ENCODE results near the gene CSMD2.
"Not testable (repeated sequence)": the region's sequence is repeated elsewhere in the genome, so short reads cannot be mapped to it uniquely, and the experiment has no call there.

Gene CSMD2

DNA sequence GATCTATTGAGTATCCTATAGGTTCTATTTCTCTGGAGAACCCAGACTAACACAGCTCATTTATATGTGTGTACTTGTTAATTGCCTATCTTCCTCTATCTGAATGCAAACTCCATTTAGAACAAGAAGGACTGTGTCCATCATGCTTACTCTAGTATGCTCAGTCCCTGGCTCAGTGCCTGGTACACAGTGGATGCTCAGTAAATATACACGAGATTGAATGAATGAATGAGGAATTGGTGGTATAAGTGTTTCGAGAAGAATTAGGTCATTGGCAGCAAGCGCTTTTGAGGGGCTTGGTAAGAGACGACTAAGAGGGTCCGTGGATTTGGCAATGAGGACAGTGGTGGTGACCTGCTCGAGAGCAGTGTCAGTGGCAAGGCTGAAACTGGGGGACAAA lies 112.5 kb downstream of the CSMD2 start:
- DNase-seq (ENCODE audit: low spot score), result no peak

DNA sequence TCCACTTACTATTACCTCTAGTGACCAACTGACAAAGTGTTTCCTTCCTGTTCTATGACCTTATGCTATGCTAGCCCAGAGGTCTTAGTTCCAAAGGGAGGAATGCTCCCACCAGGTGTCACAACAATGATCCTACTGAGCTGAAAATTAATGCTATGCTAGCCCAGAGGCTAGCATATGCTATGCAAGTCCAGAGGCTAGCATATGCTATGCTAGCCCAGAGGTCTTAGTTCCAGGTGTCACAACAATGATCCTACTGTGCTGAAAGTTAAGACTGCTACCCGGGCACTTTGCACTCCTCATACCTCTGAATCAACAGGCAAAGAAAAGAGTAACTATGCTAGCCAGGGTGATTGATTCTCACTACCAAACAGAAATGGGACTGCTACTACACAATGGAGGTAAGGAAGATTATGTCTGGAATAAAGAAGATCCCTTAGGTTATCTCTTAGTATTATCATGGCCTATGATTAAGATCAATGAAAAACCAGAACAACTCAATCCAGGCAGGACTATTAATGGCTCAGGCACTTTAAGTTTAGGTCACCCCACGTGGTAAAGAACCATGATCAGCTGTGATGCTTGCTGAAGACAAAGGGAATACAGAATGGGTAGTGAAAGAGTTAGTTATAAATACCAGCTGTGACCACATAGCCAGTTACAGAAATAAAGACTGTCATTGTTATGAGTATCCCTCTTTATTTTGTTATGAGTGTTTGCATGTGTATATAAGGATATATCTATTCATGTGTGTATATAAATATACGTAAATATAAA lies 114.1 kb downstream of the CSMD2 start:
- no peak for DNase-seq (ENCODE audit: low spot score)

DNA sequence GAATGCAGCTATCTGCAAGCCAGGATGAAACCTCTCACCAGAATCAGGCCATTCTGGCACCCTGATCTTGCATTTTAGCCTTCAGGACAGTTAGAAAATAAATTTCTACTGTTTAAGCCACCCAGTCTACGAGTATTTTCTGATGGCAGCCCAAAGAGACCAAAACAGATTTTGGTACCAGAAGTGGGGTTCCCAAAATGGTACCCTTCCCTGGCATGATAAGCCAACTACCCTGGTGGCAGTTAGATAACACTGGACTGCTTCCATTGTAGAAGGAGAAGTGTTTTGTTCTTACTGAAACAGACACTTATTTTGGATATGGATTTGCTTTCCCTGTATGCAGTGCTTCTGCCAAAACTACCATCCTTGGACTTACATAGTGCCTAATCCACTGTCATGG lies 115.0 kb downstream of the CSMD2 start:
- DNase-seq (ENCODE audit: low spot score), result no peak

DNA sequence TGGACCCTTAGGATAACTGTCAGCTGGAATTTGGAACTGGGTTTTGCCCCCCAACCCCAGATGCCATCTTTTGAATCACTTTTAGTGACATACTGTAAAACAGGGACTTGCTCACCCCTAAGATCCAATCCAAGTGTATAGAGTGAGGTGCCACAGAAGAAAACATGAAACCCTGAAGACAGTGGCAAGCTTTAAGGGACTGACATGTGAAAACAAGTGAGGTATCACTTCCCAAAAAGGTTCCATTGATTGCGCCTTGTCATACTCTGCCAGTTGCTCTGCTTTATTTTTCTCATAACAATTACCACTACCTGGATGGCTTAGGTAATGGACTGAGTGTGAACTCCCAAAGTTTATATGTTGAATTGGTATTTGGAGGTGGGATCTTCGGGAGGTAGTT lies 115.6 kb downstream of the CSMD2 start:
- no peak for DNase-seq (ENCODE audit: low spot score)

DNA sequence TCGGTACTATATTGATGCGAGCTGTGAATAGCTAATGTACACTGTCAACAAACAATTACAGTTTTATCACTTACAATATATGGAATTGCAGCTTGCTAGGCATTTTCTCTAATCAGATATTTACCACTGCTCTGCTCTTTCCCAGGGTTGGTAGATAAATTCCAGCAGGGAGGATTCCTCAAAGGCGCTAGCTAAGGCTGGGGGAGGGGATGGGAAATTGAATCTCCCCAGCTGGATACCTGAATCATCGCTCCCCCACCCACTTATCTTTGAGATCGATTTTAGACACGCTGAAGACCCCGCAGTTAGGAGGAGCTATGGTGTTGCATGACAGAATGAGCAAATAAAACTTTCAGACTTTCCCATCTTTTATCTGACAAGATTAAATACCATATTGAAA lies 127.2 kb downstream of the CSMD2 start:
- no peak for DNase-seq (ENCODE audit: low spot score)

DNA sequence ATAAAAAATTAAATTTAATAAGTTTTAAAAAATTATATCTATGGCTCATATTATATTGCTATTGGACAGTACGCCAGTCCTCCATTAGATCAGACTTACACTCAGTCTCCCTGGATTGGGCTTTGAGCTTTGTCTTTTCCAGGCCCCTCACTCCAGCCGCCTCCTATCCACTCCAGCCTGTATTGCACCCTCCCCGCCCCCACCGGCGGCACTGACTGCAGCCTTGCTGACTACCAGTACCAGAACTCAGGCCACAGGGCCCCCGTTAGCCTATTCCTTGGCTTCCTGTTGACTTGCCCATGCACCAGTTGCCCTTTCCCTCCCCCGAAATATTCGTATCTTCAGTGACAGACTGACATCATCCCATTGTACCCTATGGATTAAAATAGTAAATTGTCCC lies 127.9 kb downstream of the CSMD2 start:
- no peak for DNase-seq (ENCODE audit: low spot score)

DNA sequence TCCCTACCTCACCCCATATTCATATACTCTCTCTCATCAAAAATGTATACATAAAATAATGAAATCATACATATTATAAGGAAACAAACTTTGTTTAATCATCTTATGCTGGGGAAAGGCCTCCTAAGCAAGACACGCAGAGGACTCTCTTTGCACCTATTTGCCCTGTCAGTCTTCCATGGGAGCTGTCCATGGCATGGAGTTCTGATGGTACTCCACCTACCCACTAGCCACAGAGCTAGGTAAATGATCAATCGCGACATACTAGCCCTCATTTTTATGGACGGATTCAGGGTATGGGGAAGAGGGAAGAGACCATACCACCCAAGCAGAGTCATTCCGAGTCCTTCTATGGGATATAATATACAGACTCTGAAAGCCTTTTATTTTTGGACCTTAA lies 131.0 kb downstream of the CSMD2 start:
- DNase-seq (ENCODE audit: low spot score), result no peak

DNA sequence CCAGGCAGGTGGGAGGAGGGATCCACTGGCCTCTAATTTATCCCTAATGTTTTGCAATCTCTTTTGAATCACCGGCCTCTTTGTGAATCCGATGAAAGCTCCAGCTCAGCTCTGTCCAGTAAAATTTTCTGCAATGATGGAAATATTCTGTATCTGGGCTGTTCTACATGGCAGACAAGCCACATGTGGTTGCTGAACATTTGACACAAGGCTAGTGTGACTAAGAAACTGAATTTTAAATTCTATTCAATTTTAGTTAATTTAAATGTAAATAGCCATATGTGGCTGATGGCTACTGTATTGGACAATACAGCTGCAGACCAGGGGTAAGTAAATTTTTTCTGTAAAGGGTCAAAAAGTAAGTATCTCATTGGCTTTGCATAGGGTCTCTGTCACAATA lies 135.1 kb downstream of the CSMD2 start:
- DNase-seq (ENCODE audit: low spot score), result no peak

DNA sequence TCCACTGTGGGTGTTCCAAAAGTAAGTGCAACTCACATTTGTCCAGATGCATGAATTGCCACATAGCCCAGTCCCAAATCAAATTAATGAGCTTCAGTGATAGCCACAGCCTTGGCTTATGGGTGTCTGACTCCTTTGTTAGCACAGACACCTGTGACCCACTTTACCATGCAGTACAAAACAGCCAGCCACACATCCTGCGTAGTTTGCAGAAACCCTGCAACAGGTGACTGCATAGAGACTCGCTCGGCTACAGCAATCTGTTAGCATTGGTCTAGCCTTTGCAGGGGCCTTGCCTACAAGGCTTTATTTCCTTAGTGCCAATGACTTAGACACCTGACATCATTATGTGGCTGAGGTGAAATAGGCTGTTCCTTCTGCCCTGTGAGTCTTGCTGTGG lies 135.5 kb downstream of the CSMD2 start:
- no peak for DNase-seq (ENCODE audit: low spot score)

DNA sequence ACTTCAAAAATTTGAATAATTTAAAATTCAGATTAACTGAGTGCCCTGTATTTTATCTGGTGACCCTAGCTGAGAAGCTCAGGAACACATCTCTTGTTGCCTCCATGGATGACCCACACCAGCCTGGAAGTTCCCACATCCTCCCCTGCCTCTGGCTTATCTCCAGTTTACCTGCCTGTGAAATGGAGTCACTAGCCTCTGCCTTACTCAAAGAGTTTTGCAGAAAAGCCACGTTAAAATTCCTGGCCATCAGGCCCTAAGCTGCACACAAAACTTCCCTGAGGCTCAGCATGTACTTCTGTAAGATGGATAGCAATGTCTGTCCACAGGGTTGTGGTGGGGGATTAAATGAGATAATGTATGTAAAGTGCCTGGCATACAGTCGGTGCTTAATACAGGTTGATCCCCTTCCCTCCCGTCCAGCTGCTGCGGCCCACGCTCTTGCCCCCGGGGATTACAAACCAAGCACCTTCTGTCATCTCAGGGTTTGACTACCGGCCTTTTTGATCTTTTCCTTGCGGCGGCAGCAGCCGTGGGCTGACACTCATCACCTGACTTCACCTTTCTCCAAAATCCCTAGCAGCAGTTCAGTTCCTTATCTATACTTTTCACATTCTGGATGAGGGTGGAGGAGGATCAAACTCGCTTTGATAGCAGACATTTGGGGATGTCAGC lies 136.5 kb downstream of the CSMD2 start:
- no peak for DNase-seq (ENCODE audit: low spot score)

DNA sequence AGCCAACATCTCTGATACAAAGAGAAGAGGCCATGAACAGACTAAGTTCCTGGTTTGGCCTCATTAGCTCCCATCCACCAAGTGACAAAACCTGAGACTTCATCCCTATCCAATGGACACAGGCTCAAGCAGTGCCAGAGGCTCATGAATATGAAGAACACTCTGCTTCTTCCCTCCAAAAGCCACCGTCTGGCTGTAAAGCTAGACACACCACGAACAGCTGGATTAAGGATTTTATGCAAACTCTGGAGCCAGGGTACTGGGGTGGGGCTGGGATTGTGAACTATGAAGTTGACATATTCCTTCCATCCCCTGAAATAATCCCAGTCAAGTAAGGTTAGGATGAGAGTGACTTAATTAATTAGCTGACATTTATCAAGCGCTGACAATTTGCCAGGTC lies 139.4 kb downstream of the CSMD2 start:
- no peak for DNase-seq (ENCODE audit: low spot score)

DNA sequence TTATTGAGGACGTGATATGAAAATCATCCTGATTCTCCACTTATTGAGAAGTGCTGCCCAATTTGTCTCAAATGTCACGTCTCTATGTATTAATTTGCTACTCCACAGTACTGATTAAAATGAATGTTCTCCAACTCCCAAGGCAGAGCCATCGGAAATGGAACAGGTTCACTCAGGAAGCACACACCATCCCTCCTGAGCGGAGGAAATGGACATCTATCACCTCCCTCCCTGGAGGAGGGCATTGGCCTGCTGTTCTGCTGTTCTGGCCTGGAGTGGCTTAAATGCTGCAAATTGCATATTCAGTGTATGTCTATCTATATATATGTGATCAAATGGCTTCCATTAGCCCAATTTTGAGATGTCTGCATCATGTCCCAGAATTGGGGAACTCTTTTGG lies 140.5 kb downstream of the CSMD2 start:
- DNase-seq (ENCODE audit: low spot score), result no peak

DNA sequence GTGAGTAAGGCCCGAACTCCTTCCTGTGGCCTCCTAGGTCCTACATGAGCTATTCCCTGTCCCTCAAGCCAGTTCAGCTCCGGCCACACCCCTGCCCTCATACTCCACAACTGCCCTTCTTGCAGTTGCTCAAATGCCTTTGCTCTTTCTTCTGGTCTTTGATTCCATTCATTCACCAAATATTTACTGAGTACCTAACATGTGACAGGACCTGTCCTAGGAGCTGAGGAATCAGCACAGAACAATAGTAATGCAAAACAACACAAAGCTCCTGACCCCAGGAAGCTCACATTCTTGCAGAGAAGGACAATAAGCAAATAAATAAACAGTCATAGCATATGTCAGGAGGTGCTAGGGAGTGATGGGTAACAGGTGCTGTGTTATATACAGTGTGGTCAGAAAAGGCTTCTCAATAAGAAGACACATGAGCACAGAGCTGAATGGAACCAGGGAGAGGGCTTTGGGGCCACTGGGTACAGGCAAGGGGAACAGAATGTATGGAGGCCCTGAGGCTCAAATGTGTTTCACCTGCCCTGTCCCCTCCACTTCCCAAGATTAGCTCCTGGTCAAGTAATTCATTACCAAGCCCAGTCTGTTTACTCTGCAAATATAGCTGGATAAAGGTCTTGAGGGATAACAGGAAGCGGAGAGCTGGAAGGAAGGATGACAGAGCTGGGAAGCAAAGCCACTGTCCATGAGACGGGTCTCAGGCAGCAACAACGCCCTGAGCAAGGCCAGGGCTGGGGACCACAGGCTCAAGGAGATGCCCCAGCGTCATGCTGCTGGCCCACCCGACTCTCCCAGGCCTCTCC lies 145.1 kb downstream of the CSMD2 start:
- no peak for DNase-seq (ENCODE audit: low spot score)

DNA sequence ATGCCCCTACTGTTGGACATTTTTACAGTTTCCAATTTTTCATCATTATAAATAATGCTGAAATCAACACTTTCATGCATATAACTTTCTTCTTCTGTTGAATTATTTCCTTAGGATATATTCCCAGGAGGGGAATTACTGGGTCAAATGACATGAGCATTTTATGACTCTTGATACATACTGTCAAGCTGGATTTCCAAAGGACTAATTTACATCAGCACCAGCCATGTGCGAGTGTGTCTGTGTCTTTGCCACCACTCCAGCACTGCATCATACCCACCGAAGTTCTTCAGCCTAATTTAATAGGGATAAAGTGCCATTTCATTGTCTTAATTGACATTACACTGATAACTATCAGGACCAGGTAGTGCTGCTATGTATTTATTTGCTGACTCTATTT lies 146.7 kb downstream of the CSMD2 start:
- DNase-seq (ENCODE audit: low spot score), result no peak

DNA sequence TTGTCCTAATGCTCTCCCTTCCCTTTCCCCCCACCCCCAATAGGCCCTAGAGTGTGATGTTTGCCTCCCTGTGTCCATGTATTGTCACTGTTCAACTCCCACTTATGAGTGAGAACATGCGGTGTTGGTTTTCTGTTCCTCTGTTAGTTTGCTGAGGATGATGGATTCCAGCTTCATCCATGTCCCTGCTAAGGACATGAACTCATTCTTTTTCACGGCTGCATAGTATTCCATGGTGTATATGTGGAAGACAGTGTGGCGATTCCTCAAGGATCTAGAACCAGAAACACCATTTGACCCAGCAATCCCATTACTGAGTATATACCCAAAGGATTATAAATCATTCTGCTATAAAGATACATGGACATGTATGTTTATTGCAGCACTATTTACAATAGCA lies 148.7 kb downstream of the CSMD2 start:
- not testable (repeated sequence) for DNase-seq (ENCODE audit: low spot score)

DNA sequence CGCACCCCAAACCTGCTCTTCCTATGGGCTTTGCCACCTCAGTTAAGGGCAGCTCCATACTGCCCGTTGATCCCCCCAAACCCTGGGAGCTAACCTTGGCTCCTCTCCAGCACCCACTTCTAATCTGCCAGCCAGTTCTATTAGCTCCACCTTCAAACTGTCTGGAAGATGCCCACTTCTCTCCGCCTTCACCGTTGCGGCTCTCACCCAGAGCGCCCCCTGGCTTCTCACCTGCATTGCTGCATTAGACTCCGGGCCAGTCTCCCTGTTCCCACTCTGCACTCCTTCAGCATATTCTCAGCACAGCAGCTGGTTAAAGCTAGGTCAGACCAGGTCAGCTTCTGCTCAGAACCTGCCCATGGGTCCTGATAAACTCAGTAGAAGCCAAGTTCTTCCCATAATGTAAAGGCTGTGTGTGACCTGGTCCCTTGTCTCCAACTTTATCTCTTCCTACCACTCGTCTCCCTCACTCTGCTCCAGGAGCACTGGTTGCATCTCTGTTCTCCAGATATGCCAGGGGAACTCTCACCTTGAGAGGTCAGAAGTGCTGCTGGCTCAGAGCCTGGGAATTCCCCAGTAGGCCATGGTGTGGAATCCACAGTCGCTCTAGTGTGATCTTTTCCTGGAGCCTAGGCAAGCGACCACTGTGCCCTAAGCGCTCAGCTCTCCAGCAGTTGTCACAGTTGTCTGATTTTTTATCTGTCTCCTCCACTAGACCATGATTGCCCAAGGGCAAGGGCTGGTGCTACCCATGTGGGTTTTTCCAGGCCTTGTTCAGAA lies 150.9 kb downstream of the CSMD2 start:
- DNase-seq (ENCODE audit: low spot score), result no peak

DNA sequence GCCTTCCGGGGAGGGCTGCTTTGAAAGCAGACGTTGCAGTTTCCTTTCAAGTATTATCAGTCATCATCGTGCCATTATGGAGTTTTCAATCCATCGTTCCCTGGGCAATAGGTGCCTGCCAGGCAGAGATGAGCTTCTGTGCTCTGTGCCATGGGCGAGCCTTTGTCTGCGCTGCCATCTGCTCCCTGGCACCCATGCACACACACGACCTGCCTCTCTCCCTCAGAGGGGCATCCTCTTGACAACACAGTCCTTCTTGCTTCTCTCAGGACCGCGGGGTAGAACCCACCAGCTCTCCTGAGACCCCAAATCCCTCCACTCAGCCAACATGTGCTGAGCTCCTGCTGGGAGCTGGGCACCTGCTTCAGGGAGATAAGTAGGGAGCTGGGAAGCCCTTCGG lies 151.9 kb downstream of the CSMD2 start:
- no peak for DNase-seq (ENCODE audit: low spot score)

DNA sequence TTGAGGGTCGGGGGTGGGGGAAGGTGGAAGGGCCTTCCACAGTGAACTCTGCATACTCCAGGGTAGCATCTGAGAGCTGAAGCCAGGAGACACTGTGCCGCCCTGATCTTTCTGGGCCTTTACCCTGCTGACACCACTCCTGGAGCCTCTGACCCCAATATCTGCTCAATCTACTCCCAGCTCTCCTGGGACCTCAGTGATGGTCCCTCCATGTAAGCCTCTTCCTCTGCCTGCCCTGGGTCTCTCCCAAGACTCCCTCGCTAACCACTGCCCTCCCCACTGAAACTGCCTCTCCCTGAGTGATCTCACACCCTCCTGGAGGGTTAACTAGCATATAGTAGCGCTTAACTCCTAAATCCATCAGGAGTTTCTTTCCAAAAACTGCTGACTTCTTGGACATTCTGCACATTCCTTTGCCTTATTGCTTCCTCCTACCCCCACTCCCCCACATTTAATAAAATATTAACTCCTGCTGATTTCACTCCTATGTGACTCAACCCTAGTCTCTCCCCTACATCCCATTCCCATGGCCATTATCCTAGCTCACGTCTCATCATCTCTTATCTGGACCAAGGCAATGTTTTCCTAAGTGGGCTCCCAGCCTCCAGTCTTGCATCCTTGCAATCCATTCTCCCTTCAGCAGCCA lies 155.6 kb downstream of the CSMD2 start:
- DNase-seq (ENCODE audit: low spot score), result no peak

DNA sequence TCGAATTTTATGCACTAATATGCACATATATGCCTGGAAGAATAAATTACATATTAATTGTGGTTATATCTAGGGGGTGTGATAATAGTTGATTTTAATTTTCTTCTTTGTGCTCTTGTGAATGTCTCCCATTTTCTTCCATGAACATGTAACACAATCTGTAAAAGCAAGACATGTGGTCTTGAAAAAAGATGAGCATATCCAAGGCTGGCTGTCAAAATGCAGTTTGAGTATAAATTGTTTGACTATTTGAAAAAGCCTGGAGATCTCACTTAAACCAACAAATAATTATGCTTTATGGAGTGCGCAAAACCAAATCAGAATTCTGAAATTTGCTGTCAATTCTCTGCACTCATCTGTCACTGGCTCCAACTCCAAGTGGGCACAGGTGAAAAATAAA lies 157.3 kb downstream of the CSMD2 start:
- no peak for DNase-seq (ENCODE audit: low spot score)

DNA sequence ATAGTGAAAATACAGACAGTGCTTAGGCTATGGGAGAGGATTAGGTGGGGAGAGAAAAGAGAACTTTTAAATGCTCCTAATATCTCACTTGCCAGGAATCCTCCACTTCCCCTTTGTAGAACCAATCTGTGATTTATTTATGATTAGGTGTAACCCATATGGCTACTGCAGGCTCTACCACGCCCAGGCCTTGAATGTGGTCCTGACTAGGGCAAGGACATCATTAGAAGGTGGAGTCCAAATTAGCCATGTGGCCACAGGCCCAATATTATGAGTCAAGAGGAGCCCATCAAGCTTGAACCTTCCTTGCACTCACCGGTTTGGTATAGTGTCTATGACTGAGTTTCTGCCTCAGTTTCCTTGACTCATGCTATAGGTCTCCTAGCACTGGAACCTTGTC lies 159.7 kb downstream of the CSMD2 start:
- no peak for DNase-seq (ENCODE audit: low spot score)

DNA sequence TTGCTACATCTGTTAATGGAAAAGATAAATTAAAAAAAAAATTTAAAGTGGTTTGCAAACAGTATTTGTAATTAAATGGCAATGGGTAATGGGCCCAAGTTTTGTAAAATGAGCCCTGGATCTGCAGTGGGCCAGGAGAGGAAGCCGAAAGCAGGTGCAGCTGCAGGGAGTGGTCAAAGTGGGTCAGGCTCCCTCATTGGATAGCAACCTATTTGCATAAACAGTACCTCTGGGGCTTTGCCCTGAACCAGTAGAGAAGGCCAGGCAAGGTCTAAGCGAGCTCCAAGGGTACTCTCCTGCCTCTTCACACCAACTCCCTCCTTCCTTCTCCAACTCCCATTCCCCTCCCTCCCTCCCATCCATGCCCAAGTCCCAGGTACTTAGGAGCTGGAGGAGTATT lies 162.2 kb downstream of the CSMD2 start:
- no peak for DNase-seq (ENCODE audit: low spot score)

All from CD4-positive, alpha-beta T cell treated with Interleukin-2 at 100 ng/mL for 4 hours (primary cell).